Dendritic cell treated with granulocyte-macrophage colony-stimulating factor and Interleukin-4, amounts not matched to agents 40 ng/mL and 50 ng/mL, for 4 days (primary cell): ENCODE data around the gene PIK3R1.

Experiments
- H3K27ac Mint-ChIP-seq: one replicate; pipeline ENCODE4 v1.8.0; 2022; ENCODE audit warnings: mild to moderate bottlenecking, mixed read lengths
- H3K27me3 Mint-ChIP-seq: one replicate; pipeline ENCODE4 v1.8.0; 2022; ENCODE audit warnings: mild to moderate bottlenecking, mixed read lengths
- H3K36me3 Mint-ChIP-seq: one replicate; pipeline ENCODE4 v1.8.0; 2022; ENCODE audit warnings: low read depth, mixed read lengths
- H3K4me1 Mint-ChIP-seq: one replicate; pipeline ENCODE4 v1.8.0; 2022; ENCODE audit warnings: low read depth, mixed read lengths
- H3K4me3 Mint-ChIP-seq: one replicate; pipeline ENCODE4 v1.8.0; 2022; ENCODE audit warnings: mild to moderate bottlenecking, moderate library complexity, mixed read lengths
- H3K9me3 Mint-ChIP-seq: one replicate; pipeline ENCODE4 v1.8.0; 2022; ENCODE audit warnings: mixed read lengths
- intact Hi-C: fragments of 100-400 bp; cut with micrococcal nuclease; formaldehyde crosslinking; loops from one replicate; pipeline ENCODE4 v1.15.0; 2022

Gene PIK3R1

GRCh38 chr5:68268852-68269130, 53.2 kb downstream of the PIK3R1 start:
- Mint-ChIP-seq H3K27ac (no peak overlapping the region), H3K9me3 (no peaks in the 10 kb centered on the region), H3K36me3 (peaks cover 18% of the 10 kb centered on the region), H3K4me1 (peaks cover 56% of the 10 kb centered on the region), H3K27me3 (no peaks in the 10 kb centered on the region), H3K4me3 (no peak overlapping the region)
- intact Hi-C loops, result loop anchor here (5.0 kb wide), 1 partner anchor 1021 kb away; no protein-coding TSS in a partner anchor

GRCh38 chr5:68269820-68270219, 54.3 kb downstream of the PIK3R1 start:
- no peak overlapping the region for H3K4me3 Mint-ChIP-seq
- H3K9me3 Mint-ChIP-seq, result no peaks in the 10 kb centered on the region
- intact Hi-C loops, result loop anchor here (5.0 to 10.0 kb wide), 2 partner anchors 775 to 1023 kb away; no protein-coding TSS in a partner anchor
- H3K27ac Mint-ChIP-seq, result no peak overlapping the region
- H3K36me3 Mint-ChIP-seq, result peaks cover 28% of the 10 kb centered on the region
- peaks cover 48% of the 10 kb centered on the region for H3K4me1 Mint-ChIP-seq
- no peaks in the 10 kb centered on the region for H3K27me3 Mint-ChIP-seq

DNA sequence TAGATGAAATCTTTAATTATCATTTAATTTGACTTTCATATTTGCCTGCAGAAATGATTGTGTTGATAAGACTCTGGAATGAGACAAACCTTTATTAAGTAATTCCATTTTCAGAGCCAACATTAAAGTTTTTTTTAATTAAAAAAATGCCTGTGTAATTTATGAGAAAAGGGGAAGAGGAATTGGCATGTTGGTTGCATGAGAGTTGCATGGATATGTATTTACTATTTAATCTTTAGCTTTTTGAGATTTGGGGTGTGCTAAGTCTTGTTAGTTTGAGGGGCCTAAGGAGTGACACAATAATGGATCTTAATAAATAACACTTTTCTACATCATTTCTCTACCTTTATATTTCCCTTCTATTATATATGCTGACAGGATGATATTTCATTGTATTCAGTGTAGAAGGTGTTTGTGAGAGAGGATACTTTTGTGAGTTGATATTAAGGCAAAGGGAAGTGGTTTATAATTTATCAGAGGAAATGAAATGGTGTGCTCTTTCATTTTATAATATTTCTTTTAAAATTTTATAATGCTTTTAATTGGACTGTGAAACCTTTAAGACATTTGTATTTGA, 54.9 kb downstream of the PIK3R1 start:
- Mint-ChIP-seq H3K9me3 (no peaks in the 10 kb centered on the region), H3K27ac (no peak overlapping the region), H3K36me3 (peaks cover 35% of the 10 kb centered on the region), H3K27me3 (no peaks in the 10 kb centered on the region), H3K4me1 (peaks cover 41% of the 10 kb centered on the region), H3K4me3 (no peak overlapping the region)
- intact Hi-C loops, result loop anchor here (10.0 kb wide), 1 partner anchor 776 kb away; no protein-coding TSS in a partner anchor

DNA sequence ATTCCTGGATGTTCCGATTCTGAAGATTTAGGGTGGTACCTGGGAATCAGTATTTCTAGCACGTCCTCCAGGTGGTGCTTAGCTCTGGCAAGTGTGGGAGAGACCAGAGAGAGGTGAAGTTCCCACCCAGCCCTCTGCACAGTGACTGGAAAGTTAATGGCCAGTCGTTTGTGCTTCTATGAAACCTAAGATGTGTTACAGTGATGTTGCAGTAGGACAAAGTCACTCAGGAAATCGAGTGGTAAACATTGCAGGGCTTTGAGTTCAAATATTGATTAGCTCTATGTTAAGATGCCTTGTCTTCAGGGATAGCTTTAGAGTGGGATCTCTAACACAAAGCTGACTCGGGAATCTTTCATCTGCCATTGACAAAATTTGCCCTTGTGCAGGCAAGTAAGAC, 55.6 kb downstream of the PIK3R1 start:
- no peak overlapping the region for H3K4me3 Mint-ChIP-seq
- intact Hi-C loops, result loop anchor here (10.0 kb wide), 1 partner anchor 776 kb away; no protein-coding TSS in a partner anchor
- H3K27ac Mint-ChIP-seq, result no peak overlapping the region
- H3K27me3 Mint-ChIP-seq, result no peaks in the 10 kb centered on the region
- H3K9me3 Mint-ChIP-seq, result no peaks in the 10 kb centered on the region
- H3K36me3 Mint-ChIP-seq, result peaks cover 41% of the 10 kb centered on the region
- H3K4me1 Mint-ChIP-seq, result peaks cover 36% of the 10 kb centered on the region

DNA sequence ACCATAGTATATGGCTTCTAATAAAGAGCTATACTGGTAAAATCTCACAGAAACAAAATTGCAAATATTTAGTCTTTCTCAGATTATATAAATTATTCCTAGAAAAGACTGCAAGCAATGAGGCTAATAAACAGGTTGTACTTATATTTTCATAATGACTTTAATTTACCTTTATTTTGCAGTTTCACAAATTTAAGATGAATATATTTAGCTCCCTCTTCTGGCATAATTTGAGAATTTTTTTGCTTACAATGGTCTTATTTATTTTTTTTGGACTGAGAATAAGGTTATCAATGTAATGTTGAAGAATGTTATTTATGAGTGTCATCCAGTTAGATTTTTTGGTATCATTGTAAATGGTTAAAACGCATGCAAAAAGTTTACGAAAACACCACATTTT, 56.7 kb downstream of the PIK3R1 start:
- Mint-ChIP-seq H3K9me3 (no peaks in the 10 kb centered on the region), H3K36me3 (peaks cover 53% of the 10 kb centered on the region), H3K4me1 (peaks cover 30% of the 10 kb centered on the region), H3K4me3 (no peak overlapping the region), H3K27ac (no peak overlapping the region), H3K27me3 (no peaks in the 10 kb centered on the region)
- intact Hi-C loops, result loop anchor here (10.0 kb wide), 1 partner anchor 777 kb away; no protein-coding TSS in a partner anchor

GRCh38 chr5:68273717-68274409, 58.3 kb downstream of the PIK3R1 start:
- Mint-ChIP-seq H3K4me1 (peaks cover 17% of the 10 kb centered on the region), H3K36me3 (peaks cover 65% of the 10 kb centered on the region), H3K27me3 (no peaks in the 10 kb centered on the region), H3K4me3 (no peak overlapping the region), H3K27ac (no peak overlapping the region), H3K9me3 (no peaks in the 10 kb centered on the region)
- intact Hi-C loops, result loop anchor here (10.0 kb wide), 1 partner anchor 779 kb away; no protein-coding TSS in a partner anchor

DNA sequence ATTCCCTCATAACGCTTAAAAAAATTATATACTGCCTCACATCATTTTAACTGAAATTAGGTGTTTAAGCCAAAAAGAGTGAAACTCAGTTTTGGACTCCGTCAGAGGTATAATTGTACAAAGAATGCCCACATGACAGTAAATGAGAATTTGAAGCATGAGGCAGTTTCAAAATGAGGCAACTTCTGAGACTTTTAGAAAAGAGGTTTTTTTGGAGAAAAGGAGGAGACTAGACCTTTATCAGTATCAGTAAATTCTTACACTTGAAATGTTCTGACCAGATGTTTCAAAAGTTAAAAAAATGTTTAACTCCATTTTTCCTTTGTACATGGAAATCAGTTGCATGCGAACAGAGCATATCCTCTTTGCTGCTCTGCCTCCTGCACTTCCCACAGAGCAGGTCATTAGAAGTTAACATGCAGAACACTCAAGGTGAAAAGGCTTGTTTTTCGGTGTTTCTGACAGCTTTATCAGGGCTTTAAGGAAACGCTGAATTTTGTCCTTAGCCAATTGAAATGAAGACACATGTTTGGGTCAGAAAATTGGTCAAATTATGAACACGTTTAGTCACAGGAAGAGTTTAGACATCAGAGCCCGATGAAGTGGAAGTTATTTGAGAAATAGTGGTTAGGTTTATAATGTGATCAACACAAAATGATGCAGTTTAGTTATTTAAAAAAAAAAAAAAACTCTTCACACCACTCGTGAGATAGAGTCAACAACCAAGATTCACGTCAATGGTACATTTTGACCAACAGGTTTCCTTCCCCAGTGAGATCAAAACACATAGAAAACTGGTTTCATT, 59.5 kb downstream of the PIK3R1 start:
- Mint-ChIP-seq H3K36me3 (peaks cover 74% of the 10 kb centered on the region), H3K27ac (no peak overlapping the region), H3K27me3 (no peaks in the 10 kb centered on the region), H3K4me3 (no peak overlapping the region), H3K9me3 (no peaks in the 10 kb centered on the region), H3K4me1 (peaks cover 13% of the 10 kb centered on the region)
- intact Hi-C loops, result loop anchor here (10.0 kb wide), 1 partner anchor 780 kb away; no protein-coding TSS in a partner anchor

GRCh38 chr5:68276740-68277139, 61.2 kb downstream of the PIK3R1 start:
- H3K36me3 Mint-ChIP-seq, result peaks cover 91% of the 10 kb centered on the region
- no peak overlapping the region for H3K27ac Mint-ChIP-seq
- peaks cover 6% of the 10 kb centered on the region for H3K4me1 Mint-ChIP-seq
- no peaks in the 10 kb centered on the region for H3K27me3 Mint-ChIP-seq
- H3K4me3 Mint-ChIP-seq, result no peak overlapping the region
- intact Hi-C loops, result loop anchor here (10.0 kb wide), 1 partner anchor 782 kb away; no protein-coding TSS in a partner anchor
- no peaks in the 10 kb centered on the region for H3K9me3 Mint-ChIP-seq

DNA sequence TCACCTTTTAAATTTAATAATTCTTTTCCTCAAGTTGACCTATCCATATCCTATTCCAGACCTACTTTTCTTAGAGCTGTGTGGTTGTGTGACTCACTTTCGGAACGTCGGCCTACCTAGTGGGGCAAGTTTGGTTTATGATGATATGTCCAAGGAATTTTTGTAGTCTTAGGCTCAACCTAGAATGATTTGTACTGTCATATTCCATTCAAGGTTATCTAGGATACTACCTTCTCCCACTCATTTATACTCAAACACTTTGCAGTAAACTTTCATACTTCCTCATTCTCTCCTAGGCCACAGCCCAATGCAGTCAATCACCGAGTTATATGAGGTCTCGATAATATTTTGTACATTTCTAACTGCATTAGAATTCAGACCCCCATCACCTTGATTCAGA, 61.9 kb downstream of the PIK3R1 start:
- Mint-ChIP-seq H3K27ac (no peak overlapping the region), H3K27me3 (no peaks in the 10 kb centered on the region), H3K9me3 (no peaks in the 10 kb centered on the region), H3K36me3 (peaks cover 98% of the 10 kb centered on the region), H3K4me1 (peaks cover 11% of the 10 kb centered on the region), H3K4me3 (no peak overlapping the region)
- intact Hi-C loops, result loop anchor here (10.0 kb wide), 1 partner anchor 783 kb away; no protein-coding TSS in a partner anchor

GRCh38 chr5:68279984-68280383, 64.4 kb downstream of the PIK3R1 start:
- no peaks in the 10 kb centered on the region for H3K9me3 Mint-ChIP-seq
- H3K27me3 Mint-ChIP-seq, result no peaks in the 10 kb centered on the region
- H3K27ac Mint-ChIP-seq, result no peak overlapping the region
- H3K36me3 Mint-ChIP-seq, result peaks cover 96% of the 10 kb centered on the region
- peaks cover 11% of the 10 kb centered on the region for H3K4me1 Mint-ChIP-seq
- intact Hi-C loops, result loop anchor here (10.0 kb wide), 2 partner anchors 395 to 785 kb away; no protein-coding TSS in a partner anchor
- no peak overlapping the region for H3K4me3 Mint-ChIP-seq

DNA sequence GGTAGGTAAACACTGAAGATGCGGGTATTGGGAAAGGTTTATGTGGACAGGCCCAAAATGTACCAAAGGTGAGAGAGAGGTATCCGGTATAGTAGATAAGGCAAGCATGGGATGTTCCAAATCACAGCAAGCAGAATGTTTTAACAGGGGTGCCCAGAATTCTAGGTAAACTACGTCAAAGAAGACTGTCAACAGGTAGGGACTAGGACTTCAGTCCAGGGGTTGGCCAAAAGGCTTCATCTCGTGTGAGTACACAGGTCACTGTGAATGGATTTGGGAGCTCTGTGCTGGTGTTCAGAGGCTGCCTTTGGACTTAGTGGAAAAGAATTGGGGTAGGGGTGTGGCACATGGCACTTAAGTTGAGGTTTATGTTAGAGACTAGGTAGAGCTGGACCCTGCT, 66.4 kb downstream of the PIK3R1 start:
- H3K27me3 Mint-ChIP-seq, result no peaks in the 10 kb centered on the region
- no peaks in the 10 kb centered on the region for H3K9me3 Mint-ChIP-seq
- no peak overlapping the region for H3K27ac Mint-ChIP-seq
- peaks cover 16% of the 10 kb centered on the region for H3K4me1 Mint-ChIP-seq
- peaks cover 89% of the 10 kb centered on the region for H3K36me3 Mint-ChIP-seq
- no peak overlapping the region for H3K4me3 Mint-ChIP-seq
- intact Hi-C loops, result loop anchor here (10.0 kb wide), 1 partner anchor 393 kb away; no protein-coding TSS in a partner anchor

- no peaks in the 10 kb centered on the region for H3K9me3 Mint-ChIP-seq
- intact Hi-C loops, result loop anchor here (10.0 kb wide), 1 partner anchor 391 kb away; no protein-coding TSS in a partner anchor
- H3K4me3 Mint-ChIP-seq, result no peak overlapping the region
- no peaks in the 10 kb centered on the region for H3K27me3 Mint-ChIP-seq
- H3K27ac Mint-ChIP-seq, result no peak overlapping the region
- peaks cover 84% of the 10 kb centered on the region for H3K36me3 Mint-ChIP-seq
- H3K4me1 Mint-ChIP-seq, result peaks cover 32% of the 10 kb centered on the region
Observed at GRCh38 chr5:68283766-68284165, 68.2 kb downstream of the PIK3R1 start.

DNA sequence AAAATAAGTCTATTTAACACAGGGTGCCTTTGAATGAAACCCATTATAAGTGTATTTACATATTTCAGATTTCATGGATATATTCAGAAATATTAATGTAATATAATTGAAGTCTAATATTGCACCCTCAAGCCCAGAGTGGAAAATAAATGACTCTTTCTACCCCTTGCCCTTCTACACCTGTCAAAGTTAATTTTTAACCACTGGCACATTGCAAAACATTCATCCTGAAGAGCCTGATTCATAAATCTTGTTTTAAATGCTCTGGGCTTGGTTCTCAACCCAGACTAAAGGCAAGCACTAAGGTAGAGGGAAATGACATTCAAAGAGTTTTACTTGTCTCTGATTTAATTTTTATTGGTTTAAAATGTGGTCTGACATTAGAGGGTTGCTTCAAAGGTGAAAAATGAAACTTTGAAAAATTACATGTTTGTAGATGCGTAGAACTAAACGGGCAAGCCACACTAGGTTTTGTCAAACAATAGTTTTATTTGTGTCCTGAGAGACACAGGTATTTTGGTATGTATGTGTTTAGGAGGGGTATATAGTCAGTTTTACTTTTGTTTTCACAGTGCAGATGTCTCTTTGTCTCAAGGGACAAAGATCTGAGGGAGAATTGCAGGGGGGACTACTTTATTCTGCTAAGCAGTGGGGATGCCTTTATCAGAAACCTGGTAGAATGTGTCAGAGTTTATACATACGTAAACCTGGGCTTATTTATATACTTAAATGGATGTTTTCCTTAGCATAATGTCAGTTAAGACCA, 69.7 kb downstream of the PIK3R1 start:
- no peaks in the 10 kb centered on the region for H3K9me3 Mint-ChIP-seq
- no peaks in the 10 kb centered on the region for H3K27me3 Mint-ChIP-seq
- intact Hi-C loops, result loop anchor here (10.0 kb wide), 1 partner anchor 390 kb away; no protein-coding TSS in a partner anchor
- peaks cover 83% of the 10 kb centered on the region for H3K36me3 Mint-ChIP-seq
- no peak overlapping the region for H3K27ac Mint-ChIP-seq
- H3K4me3 Mint-ChIP-seq, result no peak overlapping the region
- peaks cover 34% of the 10 kb centered on the region for H3K4me1 Mint-ChIP-seq
